Testis (tissue), 5 donors: ENCODE data around the gene NAALADL1. TPM values are rescaled to one million over a fixed set of nuclear protein-coding genes. Genes with fewer than 3 reads are reported as not detected.

Experiments used
- DNase-seq: peaks from one replicate; pipeline ENCODE4 v3.0.0-alpha.2; 2019
- H3K27ac ChIP-seq, 2 donors: fragments of 200-600 bp; sonication (generic); one replicate each; pipeline ENCODE4 v1.5.1; 2019
- H3K27me3 ChIP-seq: fragments of 200-600 bp; sonication (generic); one replicate; pipeline ENCODE4 v1.5.1; 2019
- H3K36me3 ChIP-seq: fragments of 200-600 bp; sonication (generic); one replicate; pipeline ENCODE4 v1.5.1; 2017; ENCODE audit warnings: low read depth; ENCODE audit errors: missing control alignments
- H3K4me1 ChIP-seq: fragments of 200-600 bp; sonication (generic); one replicate; pipeline ENCODE4 v1.5.1; 2019
- H3K4me3 ChIP-seq, 2 donors: fragments of 200-600 bp; sonication (generic); one replicate each; pipeline ENCODE4 v1.5.1; 2017 to 2019
- H3K9me3 ChIP-seq: fragments of 200-600 bp; sonication (generic); one replicate; pipeline ENCODE4 v1.5.1; 2017
- CTCF ChIP-seq, 3 experiments: fragments of 450-650 bp in 2 of 3; fragments of 200-600 bp in 1 of 3; sonication (generic) in 1 of 3; IDR thresholded peaks; one replicate each; pipeline ENCODE4 v1.5.1; 2016 to 2019; ENCODE audit warnings: antibody characterized with exemption in 3 of 3, mild to moderate bottlenecking in 2 of 3, moderate library complexity in 1 of 3
- POLR2A ChIP-seq: fragments of 450-650 bp; IDR thresholded peaks from one replicate; pipeline ENCODE4 v1.6.1; 2017; ENCODE audit warnings: antibody characterized with exemption, mild to moderate bottlenecking, moderate library complexity
- WGBS, 2 donors: methylation state at CpG; one replicate each; pipeline ENCODE4 v1.1.5; 2018; 5-methylcytosine and 5-hydroxymethylcytosine counted together
- intact Hi-C: fragments of 100-400 bp; cut with DNase I; formaldehyde crosslinking; loops from one replicate; pipeline ENCODE4 v1.15.1; 2023; ENCODE audit warnings: low total_unique reads
- long read RNA-seq, 2 donors: transcript quantifications; one replicate each; lab custom pipeline, GENCODE V29; 2026
- polyA plus RNA-seq: library from polyadenylated mRNA; stranded (reverse); fragments of 350-450 nt; fragmentation: Illumina TruSeq; extraction: RNeasy Lipid Tissue Mini Kit (QIAGEN cat#74804); gene quantifications from one replicate; pipeline ENCODE4 v1.2.3, GENCODE V29; 2014; ENCODE audit warnings: low read depth, low replicate concordance; ENCODE audit not compliant: insufficient read depth
- total RNA-seq, 2 donors: library from RNA; depleted of rRNA; stranded (reverse); fragments of >200 nt; gene quantifications; one replicate each; pipeline ENCODE4 v1.2.3, GENCODE V29; 2016

The NAALADL1 gene
- total RNA-seq (10 to 100 TPM; 16.5 to 18.1 TPM), polyA plus RNA-seq (16.0 TPM)
- long read RNA-seq, donor 1, partial matches to known transcripts: 0 of 5 reads
- long read RNA-seq, donor 1, other reads (novel, unspliced or antisense): 0 of 5 reads
- long read RNA-seq, donor 2, partial matches to known transcripts: 0 of 2 reads
- long read RNA-seq, donor 2, other reads (novel, unspliced or antisense): 0 of 2 reads

GRCh38 chr11:65058419-65059054 lies at the start of gene NAALADL1:
Gene NAALADL1 (minus strand): TSS chr11:65058553. CDS start chr11:65058521, 32 bp downstream.
- 88 to 100% methylated on average over 1 to 8 of the region's 8 CpGs for WGBS, 2 donors
- Histone ChIP-seq H3K27me3 (no peaks in the 10 kb centered on the region), H3K4me1 (no peaks in the 10 kb centered on the region), H3K36me3 (no peaks in the 10 kb centered on the region), H3K4me3 (no peak within 1 kb of the TSS), H3K27ac (no peak within 1 kb of the TSS), H3K9me3 (no peaks in the 10 kb centered on the region)
- intact Hi-C loops: no loop called here
- TF ChIP-seq CTCF (IDR thresholded peaks at IDR 0.05): no peak
- no peak for TF ChIP-seq POLR2A
- no peak for DNase-seq

- no peak for TF ChIP-seq POLR2A
- TF ChIP-seq CTCF (IDR thresholded peaks at IDR 0.05): no peak
- Histone ChIP-seq H3K36me3 (no peaks in the 10 kb centered on the region), H3K4me1 (peaks cover 18% of the 10 kb centered on the region), H3K27me3 (no peaks in the 10 kb centered on the region), H3K9me3 (no peaks in the 10 kb centered on the region), H3K4me3 (no peak overlapping the region), H3K27ac (no peak overlapping the region)
- intact Hi-C loops: no loop called here
- WGBS, 2 donors: 48 to 89% methylated on average over 39 to 40 of the region's 52 CpGs
- DNase-seq: no peak
Measured at GRCh38 chr11:65107751-65108468, 49.6 kb upstream of the NAALADL1 start.

- no peak overlapping the region for H3K4me3 ChIP-seq
- intact Hi-C loops: no loop called here
- no peaks in the 10 kb centered on the region for H3K27me3 ChIP-seq
- H3K36me3 ChIP-seq: no peaks in the 10 kb centered on the region
- H3K4me1 ChIP-seq: peaks cover 10% of the 10 kb centered on the region
- no peak for DNase-seq
- TF ChIP-seq CTCF (IDR thresholded peaks at IDR 0.05) (no peak), POLR2A (no peak)
- no peak overlapping the region for H3K27ac ChIP-seq
- WGBS, 2 donors: 58 to 85% methylated on average over 14 to 15 of the region's 15 CpGs
- H3K9me3 ChIP-seq: no peaks in the 10 kb centered on the region
Measured at GRCh38 chr11:65107078-65107477, 48.7 kb upstream of the NAALADL1 start.

- no peaks in the 10 kb centered on the region for H3K36me3 ChIP-seq
Measured at GRCh38 chr11:65104628-65105027, 46.3 kb upstream of the NAALADL1 start.

More at GRCh38 chr11:65104628-65105027, 46.3 kb upstream of the NAALADL1 start:
- peaks cover 7% of the 10 kb centered on the region for H3K4me1 ChIP-seq
- WGBS, 2 donors: 65 to 69% methylated on average over 4 of the region's 4 CpGs
- DNase-seq: no peak
- intact Hi-C loops: no loop called here
- H3K27ac ChIP-seq: peak overlapping the region; percentile 15 to 26
- TF ChIP-seq CTCF (IDR thresholded peaks at IDR 0.05): no peak
- no peak for TF ChIP-seq POLR2A
- no peaks in the 10 kb centered on the region for H3K27me3 ChIP-seq
- no peak overlapping the region for H3K4me3 ChIP-seq
- no peaks in the 10 kb centered on the region for H3K9me3 ChIP-seq
